Activated CD8-positive, alpha-beta memory T cell treated with anti-CD3 and anti-CD28 coated beads for 36 hours (primary cell): ENCODE data around the gene ZNF496. TPM values are rescaled to one million over a fixed set of nuclear protein-coding genes. Genes with fewer than 3 reads are reported as not detected.
"Not testable (repeated sequence)": the region's sequence is repeated elsewhere in the genome, so short reads cannot be mapped to it uniquely, and the experiment has no call there.

Experiments used
- CTCF ChIA-PET: fragments of 350-600 bp; sonication (Branson Sonifier 250); formaldehyde crosslinking; loops from one replicate; lab custom pipeline; 2021; ENCODE audit warnings: antibody characterized with exemption; lab: Charles Lee
- POLR2A ChIA-PET: fragments of 350-600 bp; sonication (Branson Sonifier 250); formaldehyde crosslinking; loops from one replicate; lab custom pipeline; 2021; ENCODE audit warnings: antibody characterized with exemption; lab: Charles Lee
- total RNA-seq, 2 experiments: library from RNA; stranded (reverse); gene quantifications; one replicate each; pipeline ENCODE4 v1.2.3, GENCODE V29; 2021

The ZNF496 gene
- total RNA-seq, 2 experiments from 2014 or later, result 20.3 to 23.1 TPM

- CTCF ChIA-PET, result interaction anchor here (1.3 kb wide), 1 partner anchor 12 kb away, joined by 3 read pairs; no protein-coding TSS in a partner anchor
These were observed 29.5 kb upstream of the ZNF496 start for GRCh38 chr1:247360991-247361731.

GRCh38 chr1:247360116-247360898 lies 28.6 kb upstream of the ZNF496 start:
- POLR2A ChIA-PET, result no interaction called here
- CTCF ChIA-PET, result interaction anchor here (1.3 kb wide), 1 partner anchor 12 kb away, joined by 3 read pairs; no protein-coding TSS in a partner anchor

More at GRCh38 chr1:247360991-247361731, 29.5 kb upstream of the ZNF496 start:
- POLR2A ChIA-PET, result no interaction called here

- ChIA-PET CTCF (no interaction called here), POLR2A (no interaction called here)
These were observed 27.9 kb upstream of the ZNF496 start for GRCh38 chr1:247359559-247359958.

DNA sequence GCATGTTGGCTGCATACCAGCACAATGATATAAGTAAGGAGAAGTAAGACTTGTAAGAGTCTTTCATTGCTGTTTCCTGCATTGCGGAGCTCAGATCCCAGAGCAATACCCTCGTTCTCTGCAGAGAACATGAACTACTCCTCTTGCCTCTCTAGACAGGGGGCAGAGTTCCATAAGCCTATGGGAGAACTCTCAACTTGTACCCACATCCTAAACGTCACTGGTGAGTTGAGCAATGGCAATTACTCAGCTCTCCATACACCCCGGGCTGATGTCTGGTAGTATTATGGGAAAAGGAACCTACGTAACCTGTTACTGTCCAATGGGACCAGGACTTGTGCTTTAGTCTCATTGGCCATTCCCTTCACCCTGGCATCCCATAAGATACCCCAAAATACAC lies 27.3 kb upstream of the ZNF496 start:
- POLR2A ChIA-PET, result no interaction called here
- CTCF ChIA-PET, result no interaction called here

DNA sequence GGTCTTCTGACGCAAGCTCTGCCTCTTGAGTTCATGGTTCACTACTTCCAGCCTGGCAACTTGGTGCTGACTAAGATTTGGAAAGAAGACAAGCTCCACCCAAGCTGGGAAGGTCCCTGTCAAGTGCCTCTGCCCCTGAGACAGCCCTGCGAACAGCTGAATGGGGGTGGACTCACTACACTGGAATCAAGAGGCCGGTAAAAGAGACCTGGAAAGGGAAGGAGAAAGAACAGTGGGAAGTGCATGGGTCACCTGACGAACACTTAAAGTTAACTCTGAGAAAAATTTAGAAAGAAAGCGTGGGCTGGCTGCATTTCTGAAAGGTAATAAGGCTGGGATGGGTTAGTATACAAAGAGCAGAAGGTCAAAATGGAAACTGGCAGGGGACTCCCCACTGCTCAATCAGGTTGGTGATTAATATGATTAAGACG lies 26.1 kb upstream of the ZNF496 start:
- CTCF ChIA-PET, result no interaction called here
- POLR2A ChIA-PET, result no interaction called here

DNA sequence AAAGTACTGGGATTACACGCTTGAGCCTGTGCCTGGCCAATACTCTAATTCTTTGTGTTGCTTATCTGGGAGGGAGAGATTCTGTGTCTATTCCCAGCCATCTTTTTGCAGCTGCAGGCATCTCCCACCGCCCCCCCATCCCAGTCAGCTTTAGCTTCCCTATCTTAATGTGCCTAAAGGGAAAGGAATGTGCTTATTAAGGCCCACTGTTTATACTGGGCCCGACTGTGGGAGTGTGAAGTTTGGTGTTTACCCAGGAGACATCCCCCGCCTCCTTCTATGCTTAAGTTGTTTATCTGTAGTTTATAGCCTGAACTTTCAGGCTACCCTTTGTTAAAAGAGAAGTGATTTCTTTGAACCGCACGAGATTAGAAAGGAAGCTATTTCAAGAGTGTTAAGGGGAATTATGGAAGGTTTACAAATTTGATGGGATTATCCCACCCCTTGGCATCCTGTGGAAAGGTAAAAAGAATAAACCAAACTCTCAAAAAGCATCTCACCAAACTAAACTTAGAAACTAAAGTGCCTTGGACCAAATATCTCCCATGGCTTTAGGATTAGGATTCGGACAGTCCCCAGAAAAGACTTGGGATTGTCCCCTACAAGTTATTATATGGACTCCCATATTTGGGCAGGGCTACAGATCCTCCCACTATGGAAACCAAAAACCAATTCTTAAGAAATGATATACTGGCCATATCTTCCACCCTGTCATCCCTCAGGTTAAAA lies 25.5 kb upstream of the ZNF496 start:
- CTCF ChIA-PET, result no interaction called here
- POLR2A ChIA-PET, result no interaction called here

GRCh38 chr1:247355160-247355559 lies 23.5 kb upstream of the ZNF496 start:
- POLR2A ChIA-PET, CTCF ChIA-PET: not testable (repeated sequence)

DNA sequence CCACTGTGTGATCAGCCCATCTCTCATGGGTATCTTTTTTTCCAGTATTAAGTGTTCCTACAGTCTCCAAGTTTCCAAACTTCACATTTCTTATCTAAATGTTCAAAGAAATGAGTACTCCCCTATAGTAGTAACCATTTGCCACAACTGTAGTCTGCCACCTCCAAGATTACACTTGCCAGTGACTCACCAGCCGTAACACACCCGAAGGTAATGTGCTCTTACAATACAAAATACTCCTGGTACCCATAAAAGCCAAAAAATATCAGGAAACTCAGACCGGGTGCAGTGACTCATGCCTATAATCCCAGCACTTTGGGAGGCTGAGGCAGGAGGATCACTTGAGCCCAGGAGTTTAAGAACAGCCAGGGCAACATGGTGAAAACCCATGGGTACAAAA lies 20.5 kb upstream of the ZNF496 start:
- POLR2A ChIA-PET, result no interaction called here
- CTCF ChIA-PET, result no interaction called here

- POLR2A ChIA-PET, result interaction anchor here (0.6 kb wide), 1 partner anchor 14 kb away, joined by 4 read pairs; no protein-coding TSS in a partner anchor
- CTCF ChIA-PET, result no interaction called here
These were observed 18.9 kb upstream of the ZNF496 start for GRCh38 chr1:247350587-247350986.

GRCh38 chr1:247347477-247348222 lies 16.0 kb upstream of the ZNF496 start:
- POLR2A ChIA-PET, result no interaction called here
- CTCF ChIA-PET, result no interaction called here

- POLR2A ChIA-PET, result no interaction called here
- CTCF ChIA-PET, result no interaction called here
These were observed 14.2 kb upstream of the ZNF496 start for GRCh38 chr1:247345881-247346280.

- POLR2A ChIA-PET, result no interaction called here
- CTCF ChIA-PET, result no interaction called here
These were observed 12.1 kb upstream of the ZNF496 start for GRCh38 chr1:247343801-247344200.

DNA sequence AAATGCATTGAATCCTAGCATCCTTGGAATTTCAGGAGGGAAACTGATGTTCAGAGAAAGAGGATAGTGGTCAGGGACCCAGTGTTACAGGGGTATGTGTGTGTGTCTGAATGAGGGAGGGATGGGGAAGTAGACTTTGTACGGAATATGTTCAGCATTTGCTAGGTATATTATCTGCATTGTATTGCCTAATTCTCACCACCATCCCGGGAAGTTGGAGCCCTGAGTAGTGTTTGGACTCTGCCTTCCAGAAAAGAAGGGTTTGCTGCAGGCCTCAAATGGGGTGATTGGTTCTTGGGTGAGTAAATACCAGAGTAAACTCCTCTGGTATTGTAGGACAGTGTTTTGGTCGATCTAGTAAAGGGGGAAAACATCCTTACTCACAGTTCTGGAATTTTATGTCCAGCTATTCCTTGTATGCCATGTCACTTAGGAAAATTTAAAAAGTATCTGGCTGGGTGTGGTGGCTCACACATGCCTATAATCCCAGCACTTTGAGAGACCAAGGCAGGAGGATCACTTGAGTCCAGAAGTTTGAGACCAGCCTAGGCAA lies 7.1 kb upstream of the ZNF496 start:
- CTCF ChIA-PET, result no interaction called here
- POLR2A ChIA-PET, result no interaction called here

DNA sequence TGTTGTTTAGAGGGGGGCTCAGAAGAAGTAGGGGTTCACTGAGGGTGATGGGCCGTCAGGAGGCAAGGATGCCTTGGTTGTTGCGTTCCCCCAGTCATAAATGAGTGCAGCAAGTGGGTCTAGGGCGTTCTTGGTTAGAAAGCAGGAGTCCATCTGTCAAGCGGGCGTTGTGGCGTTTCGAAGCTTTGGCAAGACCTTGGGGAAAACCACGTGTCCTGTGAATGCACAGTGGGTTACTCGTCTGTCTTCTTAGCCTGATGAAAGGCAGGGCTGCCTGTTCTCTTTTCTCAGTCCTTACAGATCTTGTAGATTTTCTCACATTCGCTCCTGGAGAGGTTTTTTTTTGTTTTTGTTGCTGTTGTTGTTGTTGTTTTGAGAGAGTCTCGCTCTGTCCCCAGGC lies 6.3 kb upstream of the ZNF496 start:
- ChIA-PET CTCF (no interaction called here), POLR2A (no interaction called here)

GRCh38 chr1:247337250-247337746 lies 5.6 kb upstream of the ZNF496 start:
- ChIA-PET CTCF (no interaction called here), POLR2A (no interaction called here)

- ChIA-PET CTCF (no interaction called here), POLR2A (interaction anchor here (0.6 kb wide), 1 partner anchor 14 kb away, joined by 4 read pairs; no protein-coding TSS in a partner anchor)
These were observed 4.7 kb upstream of the ZNF496 start for GRCh38 chr1:247336390-247336789.

DNA sequence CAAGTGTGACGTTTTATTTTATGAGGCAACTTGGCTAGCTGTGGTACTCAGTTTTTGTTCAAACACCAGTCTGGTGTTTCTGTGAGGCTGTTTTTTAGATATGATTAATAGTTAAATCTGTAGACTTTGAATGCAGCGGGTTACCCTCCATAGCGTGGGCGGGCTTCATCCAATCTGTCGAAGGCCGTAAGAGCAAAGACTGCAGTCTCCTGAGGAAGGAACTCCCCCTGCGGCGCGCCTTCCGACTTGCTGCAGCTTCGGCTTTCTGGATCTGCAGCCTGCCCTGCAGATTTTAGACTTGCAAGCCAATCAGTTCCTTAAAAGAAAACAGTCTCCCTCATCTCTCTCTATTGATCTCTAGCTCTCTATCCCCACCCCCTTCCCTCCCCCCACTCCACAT lies 4.2 kb upstream of the ZNF496 start:
- ChIA-PET CTCF (no interaction called here), POLR2A (no interaction called here)

DNA sequence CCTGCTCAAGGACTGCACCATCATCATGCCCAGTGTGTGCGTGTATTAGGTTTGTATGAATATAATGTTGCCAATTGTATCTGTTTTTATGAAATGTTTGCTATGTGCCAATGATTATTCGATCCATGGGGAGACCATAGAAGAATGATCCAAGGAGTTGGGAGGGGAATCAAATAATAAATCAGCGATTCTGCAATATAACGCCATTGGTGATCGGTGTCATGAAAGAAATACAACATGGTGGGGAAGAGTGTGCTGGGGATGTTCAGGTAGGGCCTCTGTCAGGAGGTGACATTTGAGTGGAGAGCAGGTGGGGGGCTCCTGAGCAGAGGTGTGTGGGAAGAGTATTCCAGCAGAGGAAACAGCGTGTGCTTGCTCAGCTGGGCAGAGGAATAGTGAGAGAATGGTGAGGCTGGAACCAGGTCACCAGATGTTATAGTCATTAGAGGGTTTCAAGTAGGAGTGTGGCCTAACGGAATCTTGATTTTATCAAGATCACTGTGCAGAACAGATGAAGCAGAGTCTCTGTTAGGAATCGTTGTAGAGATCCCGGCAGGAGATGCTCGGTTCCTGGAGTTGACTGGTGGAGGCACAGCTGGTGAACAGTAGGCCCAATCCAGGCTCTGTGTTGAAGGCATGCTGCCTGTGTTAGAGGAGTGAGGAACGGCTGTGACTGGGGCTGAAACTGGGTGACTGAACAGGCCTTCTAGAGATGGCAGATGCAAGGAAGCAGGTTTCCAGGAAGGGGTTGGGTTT lies 2.9 kb upstream of the ZNF496 start:
- POLR2A ChIA-PET, result no interaction called here

More for the DNA sequence above, 2.9 kb upstream of the ZNF496 start:
- CTCF ChIA-PET, result no interaction called here
